ENCODE data around the gene ARL15. TPM values are rescaled to one million over a fixed set of nuclear protein-coding genes. Genes with fewer than 3 reads are reported as not detected.
A peak's percentile ranks its signal among the peaks of the same experiment; 100 is the strongest.

The ARL15 gene
- total and polyA plus RNA-seq, 2 of the 8 experiments (the other 6 are each of a cell fraction or from before 2014, with no cell fraction given) = 9.9 to 21.2 TPM

DNA sequence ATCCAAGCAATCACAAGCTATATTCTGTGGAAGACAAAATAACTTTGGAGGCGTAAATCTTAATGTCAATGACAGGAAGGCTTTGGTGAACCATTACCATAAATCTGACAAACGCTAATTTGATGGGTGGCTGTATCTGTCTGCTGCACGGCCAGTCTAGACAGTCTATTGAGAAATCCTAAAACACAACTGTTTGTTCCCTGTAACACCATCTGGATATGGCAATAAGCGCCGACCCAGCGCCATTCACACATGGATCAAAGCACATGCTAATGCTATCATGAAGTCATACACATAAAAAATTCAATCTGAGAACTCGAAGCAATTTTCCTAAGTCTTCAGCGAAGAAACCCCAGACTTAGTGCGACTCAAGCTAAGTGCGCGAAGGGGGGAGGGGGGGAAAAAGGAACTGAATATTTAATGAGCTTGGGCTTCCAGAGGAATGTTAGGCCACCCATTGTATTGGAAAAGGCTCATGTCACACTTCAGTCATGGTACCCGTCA is 95.1 kb downstream of the ARL15 start:
- H2BK120ac ChIP-seq (replicated peaks; ENCODE audit: low read depth, low read length) = no peak overlapping the region
- H4K20me1 ChIP-seq (replicated peaks in 1 of 2; ENCODE audit: control insufficient read depth in 1 of 2, insufficient read depth in 2 of 2, low read length in 2 of 2) = no peaks in the 10 kb centered on the region
- peak overlapping the region in 1 of 4 experiments; percentile 40; a peak in 4 of 8 replicates for H3K4me3 ChIP-seq (ENCODE audit: extremely low read depth in 1 of 4, insufficient read depth in 2 of 4, low read depth in 3 of 4, low read length in 4 of 4)
- TF ChIP-seq TEAD4 (IDR thresholded peaks at IDR 0.05; ENCODE audit: low read depth, low read length) (peak; percentile 61; the same call in 1 of the 2 replicates), RXRA (IDR thresholded peaks at IDR 0.05; ENCODE audit: insufficient read depth, low read depth, low read length) (no peak), CTBP2 (IDR thresholded peaks at IDR 0.05; ENCODE audit: borderline replicate concordance, insufficient read depth, insufficient read length, low read length) (no peak), KDM1A (IDR thresholded peaks at IDR 0.05; ENCODE audit: borderline replicate concordance, low read length) (no peak), CREB1 (IDR thresholded peaks at IDR 0.05) (no peak), ASH2L (IDR thresholded peaks at IDR 0.05; ENCODE audit: low read length) (peak; percentile 33), CEBPB (IDR thresholded peaks at IDR 0.05; ENCODE audit: low read depth, low read length) (no peak), CHD2 (IDR thresholded peaks at IDR 0.05; ENCODE audit: low read length) (no peak), ZNF274 (IDR thresholded peaks at IDR 0.05; ENCODE audit: borderline replicate concordance, extremely low read depth, low read length) (no peak), TBP (IDR thresholded peaks at IDR 0.05; ENCODE audit: low read depth, low read length) (no peak), PHF8 (conservative IDR thresholded peaks at IDR 0.05; ENCODE audit: low read depth, low read length) (no peak), YY1 (IDR thresholded peaks at IDR 0.05; ENCODE audit: low read depth, low read length) (0 out of 2 replicates have a peak, but pooled peaks have one; percentile 7)
- TF ChIP-seq, protein P1, sequence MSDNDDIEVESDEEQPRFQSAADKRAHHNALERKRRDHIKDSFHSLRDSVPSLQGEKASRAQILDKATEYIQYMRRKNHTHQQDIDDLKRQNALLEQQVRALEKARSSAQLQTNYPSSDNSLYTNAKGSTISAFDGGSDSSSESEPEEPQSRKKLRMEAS (IDR thresholded peaks at IDR 0.05) = no peak
- no peaks in the 10 kb centered on the region for H3K27me3 ChIP-seq (replicated peaks in 1 of 4; ENCODE audit: control insufficient read depth in 3 of 4, extremely low read depth in 1 of 4, insufficient read depth in 3 of 4, low read length in 3 of 4)
- peaks cover 2 to 23% (median 16%) of the 10 kb centered on the region in 4 experiments; a peak in 6 of 7 replicates for H3K4me1 ChIP-seq (replicated peaks in 1 of 4; ENCODE audit: control insufficient read depth in 3 of 4, insufficient read depth in 4 of 4, low read length in 3 of 4)
- no peaks in the 10 kb centered on the region for H3K36me3 ChIP-seq (ENCODE audit: control insufficient read depth in 2 of 4, insufficient read depth in 4 of 4, low read length in 3 of 4)
- no peak overlapping the region for H2AK5ac ChIP-seq (ENCODE audit: low read depth, low read length)
- no peak overlapping the region for H3K4ac ChIP-seq (replicated peaks; ENCODE audit: insufficient read length, low read depth, low read length)
- peak overlapping the region; percentile 43 to 46; a peak in 3 of 4 replicates for H3K4me2 ChIP-seq (ENCODE audit: insufficient read depth in 1 of 2, low read depth in 2 of 2, low read length in 2 of 2)
- no peak overlapping the region; the same call in 1 of the 2 replicates for H2BK20ac ChIP-seq (ENCODE audit: low read length)
- H4K5ac ChIP-seq (ENCODE audit: insufficient read length, low read depth, low read length) = no peak overlapping the region
- FAIRE-seq = peak; percentile 65
- no peak overlapping the region for H3K14ac ChIP-seq (ENCODE audit: insufficient read length)
- H3K79me1 ChIP-seq (ENCODE audit: low read depth, low read length) = no peaks in the 10 kb centered on the region
- H2BK15ac ChIP-seq (ENCODE audit: low read length) = no peak overlapping the region
- H3K23ac ChIP-seq (ENCODE audit: insufficient read length) = no peak overlapping the region
- no peak overlapping the region for H3K27ac ChIP-seq (ENCODE audit: low read depth, low read length)
- peaks cover 0 to 31% of the 10 kb centered on the region in 2 experiments; a peak in 3 of 4 replicates for H3K79me2 ChIP-seq (ENCODE audit: control insufficient read depth in 1 of 2, insufficient read depth in 2 of 2, low read length in 2 of 2)
- POLR2A ChIA-PET (ENCODE audit: partially characterized antibody) = interaction anchor here (0.6 to 1.5 kb wide), 4 partner anchors 198 to 1273 kb away, joined by 3 to 7 read pairs (median 4); no protein-coding TSS in a partner anchor
- peak overlapping the region; percentile 54; the same call in 1 of the 2 replicates for H3K18ac ChIP-seq (ENCODE audit: extremely low read depth, low read length)
- 32% methylated on average over 11 of the region's 12 CpGs; no CpG with 5 or more reads in 1 of the 2 experiments for WGBS, 2 experiments (ENCODE audit: extremely low coverage in 1 of 2, insufficient coverage in 1 of 2, insufficient read length in 1 of 2, insufficient replicate concordance in 2 of 2, low coverage in 1 of 2, low lambda C conversion rate in 2 of 2, missing lambda C conversion rate in 1 of 2)
- H2BK12ac ChIP-seq (ENCODE audit: low read depth, low read length) = peak overlapping the region; percentile 78; the same call in 1 of the 2 replicates
- no peak overlapping the region for H3K56ac ChIP-seq (replicated peaks; ENCODE audit: insufficient read length, low read depth, low read length)
- no peaks in the 10 kb centered on the region for H3K9me3 ChIP-seq (ENCODE audit: insufficient read depth in 2 of 2, low read depth in 1 of 2, low read length in 1 of 2)
- H2BK5ac ChIP-seq (ENCODE audit: low read depth, low read length) = no peak overlapping the region
- no peak overlapping the region for H2AFZ ChIP-seq (ENCODE audit: low read length)
- CTCF ChIA-PET (ENCODE audit: partially characterized antibody) = interaction anchor here (0.6 to 2.4 kb wide), 12 partner anchors 11 to 789 kb away, joined by 3 to 10 read pairs (median 4); no protein-coding TSS in a partner anchor
- H3K23me2 ChIP-seq (ENCODE audit: low read depth, low read length) = no peaks in the 10 kb centered on the region
- H4K8ac ChIP-seq (ENCODE audit: extremely low read depth, insufficient read depth, low read length) = no peak overlapping the region
- H4K91ac ChIP-seq (replicated peaks; ENCODE audit: insufficient read length, low read length) = no peak overlapping the region
- H3K9ac ChIP-seq (replicated peaks in 1 of 4; ENCODE audit: extremely low read depth in 1 of 4, low read depth in 3 of 4, low read length in 3 of 4) = no peak overlapping the region
- no peak for DNase-seq (ENCODE audit: low read depth in 1 of 2, low spot score in 2 of 2)

All from H1 (cell line).